Endothelial cell of umbilical vein (primary cell): ENCODE measurements around the gene COMP.

Experiments
- CTCF ChIP-seq, 2 donors: IDR thresholded peaks; 1 replicate in 1 of 2; 2 replicates in 1 of 2; pipeline ENCODE4 v1.5.1; 2011; ENCODE audit warnings: low read length in 2 of 2, mild to moderate bottlenecking in 2 of 2, moderate library complexity in 2 of 2, control low read depth in 1 of 2, inconsistent platforms in 1 of 2, low read depth in 1 of 2; ENCODE audit not compliant: insufficient read depth in 1 of 2; ENCODE audit errors: extremely low read depth in 1 of 2
- POLR2A ChIP-seq: IDR thresholded peaks from 2 replicates; pipeline ENCODE4 v1.6.1; 2012; ENCODE audit warnings: low read depth, mild to moderate bottlenecking, control low read depth, low read length

GRCh38 chr19:18741124-18742121 is 49.7 kb downstream of the COMP start:
- no peak for TF ChIP-seq CTCF (IDR thresholded peaks at IDR 0.05; ENCODE audit: extremely low read depth in 1 of 2, insufficient read depth in 1 of 2, low read depth in 1 of 2, low read length in 2 of 2)
- no peak for TF ChIP-seq POLR2A
